ENCODE results near the gene CWC22.
"Not testable (repeated sequence)": the region's sequence is repeated elsewhere in the genome, so short reads cannot be mapped to it uniquely, and the experiment has no call there.

CWC22 gene

DNA sequence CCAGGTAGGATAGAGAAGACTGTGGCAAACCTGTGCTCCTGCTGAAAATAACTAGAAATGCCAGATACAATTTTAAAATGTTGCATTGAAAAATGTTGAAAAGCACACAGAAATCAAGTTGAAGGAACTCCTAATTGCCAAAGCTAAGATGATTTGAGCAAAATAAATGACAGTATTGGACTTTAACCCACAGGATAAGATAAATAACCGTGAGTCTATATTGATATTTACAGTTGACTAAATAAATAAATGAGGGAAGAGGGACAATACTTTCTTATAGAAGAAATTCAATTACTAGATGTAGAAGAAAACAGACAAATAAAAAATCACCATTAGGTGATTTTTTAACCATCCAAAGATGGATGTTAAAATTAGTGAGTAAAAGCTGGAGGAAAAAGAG is 59.0 kb downstream of the CWC22 start:
- no peak for DNase-seq

GRCh38 chr2:179946810-179947615 is 60.1 kb downstream of the CWC22 start:
- DNase-seq: no peak

DNA sequence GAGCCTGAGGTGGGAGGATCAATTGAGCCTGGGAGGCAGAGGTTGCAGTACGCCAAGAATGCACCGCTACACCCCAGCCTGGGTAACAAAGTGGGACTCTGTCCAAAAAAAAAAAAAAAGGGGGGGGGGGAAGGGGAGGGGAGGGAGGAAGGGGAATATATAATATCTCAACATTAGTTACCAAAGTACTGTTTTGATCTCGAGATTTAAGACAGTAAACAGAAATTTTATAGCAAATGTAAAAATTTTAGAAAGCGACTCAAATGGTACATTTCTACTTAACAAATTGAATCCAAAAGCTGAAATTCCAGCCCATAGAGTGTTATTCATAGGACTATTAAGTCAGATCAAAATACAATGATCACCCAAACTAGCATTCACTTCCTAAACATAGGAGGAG is 60.8 kb downstream of the CWC22 start:
- no peak for DNase-seq

GRCh38 chr2:179939259-179939658 is 67.8 kb downstream of the CWC22 start:
- no peak for DNase-seq

- no peak for DNase-seq
Observed at GRCh38 chr2:179938026-179938425, 69.1 kb downstream of the CWC22 start.

- no peak for DNase-seq
Observed at GRCh38 chr2:179936654-179937053, 70.4 kb downstream of the CWC22 start.

DNA sequence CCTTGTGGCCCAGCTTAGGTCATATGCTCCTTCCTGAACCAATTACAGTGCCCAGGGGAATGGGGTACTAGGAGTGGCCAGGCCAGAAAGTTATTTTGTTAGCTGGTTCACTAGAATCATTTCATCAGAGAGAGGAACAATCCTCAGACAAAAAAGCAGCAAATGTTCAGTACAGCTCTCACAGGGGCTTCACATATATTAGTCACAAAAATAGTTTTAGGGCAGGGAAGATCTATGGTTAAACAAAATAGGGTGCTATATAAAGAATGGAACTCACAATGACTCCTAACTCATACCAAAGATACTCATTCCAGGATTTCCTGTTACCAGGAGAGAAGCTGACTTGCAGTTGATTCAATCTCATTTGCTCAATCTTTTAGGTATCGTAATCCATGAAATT is 71.0 kb downstream of the CWC22 start:
- no peak for DNase-seq

- DNase-seq: no peak
Observed at GRCh38 chr2:179932786-179933185, 74.3 kb downstream of the CWC22 start.

- DNase-seq: no peak
Observed at GRCh38 chr2:179931502-179931901, 75.6 kb downstream of the CWC22 start.

- not testable (repeated sequence) for DNase-seq
Observed at GRCh38 chr2:179929997-179930396, 77.1 kb downstream of the CWC22 start.

- DNase-seq: no peak
Observed at GRCh38 chr2:179927041-179927440, 80.1 kb downstream of the CWC22 start.

- no peak for DNase-seq
Observed at GRCh38 chr2:179925713-179926112, 81.4 kb downstream of the CWC22 start.

DNA sequence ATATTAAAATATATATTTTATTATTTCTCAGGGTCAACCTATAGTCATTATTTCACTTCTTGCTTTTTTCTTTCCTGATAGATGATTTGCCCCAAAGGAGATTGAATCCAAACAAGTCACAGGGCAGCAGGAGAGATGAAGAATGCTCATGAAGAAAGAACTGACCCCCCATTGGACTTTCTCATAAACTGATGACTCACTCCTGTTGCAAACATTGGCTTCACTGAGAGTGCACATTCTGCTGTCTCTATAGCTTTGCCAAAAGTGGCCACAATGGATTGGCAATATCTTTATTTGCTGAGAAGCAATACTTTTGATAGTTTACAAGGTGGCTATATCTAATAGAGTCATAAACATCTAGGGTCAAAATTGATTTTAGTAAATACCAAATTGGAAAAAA is 89.8 kb downstream of the CWC22 start:
- no peak for DNase-seq

- no peak for DNase-seq
Observed at GRCh38 chr2:179915395-179915992, 91.6 kb downstream of the CWC22 start.

DNA sequence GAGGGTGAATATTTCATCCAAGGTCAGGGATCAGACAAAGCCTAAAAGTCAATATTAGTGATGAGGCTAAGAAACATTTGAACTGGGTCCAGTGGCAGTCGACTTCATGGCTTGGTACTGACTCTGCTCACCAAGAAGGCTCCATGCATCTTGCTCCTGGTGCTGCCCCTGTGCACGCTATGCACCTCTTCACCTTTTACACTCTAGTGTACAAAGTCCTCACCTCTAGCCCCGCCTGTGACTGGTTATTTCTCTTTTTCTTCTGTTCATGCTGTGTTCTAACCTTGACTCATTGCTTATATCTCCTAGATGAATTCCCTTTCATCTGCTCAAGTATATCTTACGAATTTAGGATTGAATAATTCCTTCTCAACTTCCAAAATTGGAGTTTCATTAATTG is 93.3 kb downstream of the CWC22 start:
- DNase-seq: no peak

DNA sequence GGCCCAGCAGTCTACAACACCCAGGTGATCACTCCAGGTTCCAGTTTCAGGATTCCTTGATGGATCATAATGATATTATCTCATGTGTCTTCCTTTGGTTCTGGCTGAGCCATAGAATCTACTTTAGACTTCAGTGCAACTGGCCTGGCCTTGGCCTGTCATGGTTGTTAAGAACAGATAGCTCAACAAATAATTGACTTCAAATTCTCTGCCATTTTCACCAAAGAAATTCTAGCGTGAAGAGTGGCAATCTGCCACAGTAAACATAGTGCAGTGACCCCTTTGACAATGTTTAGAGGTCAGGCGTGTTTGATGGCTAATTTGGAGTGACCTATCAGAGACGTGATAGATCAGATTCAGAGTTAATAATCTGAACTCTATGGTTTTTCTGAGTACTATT is 95.5 kb downstream of the CWC22 start:
- DNase-seq: no peak

DNA sequence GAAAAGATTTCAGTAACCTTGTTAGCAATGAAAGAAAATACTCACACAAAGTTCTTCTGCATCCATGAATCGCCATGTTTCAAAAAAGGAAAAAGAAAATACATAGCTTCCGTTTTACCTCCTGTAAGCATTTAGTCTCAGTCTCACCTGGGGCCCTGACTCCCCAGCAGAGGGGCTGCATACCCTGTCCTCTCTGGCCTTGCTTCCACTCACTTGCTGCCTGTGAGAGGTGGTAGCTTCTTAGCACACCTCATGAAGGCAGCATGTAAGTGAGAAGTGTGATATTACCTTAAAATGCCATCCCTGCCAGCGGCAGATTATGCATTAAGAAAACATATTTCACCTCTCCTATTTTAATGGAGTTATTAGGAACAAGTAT is 96.4 kb downstream of the CWC22 start:
- no peak for DNase-seq

GRCh38 chr2:179909845-179910734 is 97.0 kb downstream of the CWC22 start:
- no peak for DNase-seq

DNA sequence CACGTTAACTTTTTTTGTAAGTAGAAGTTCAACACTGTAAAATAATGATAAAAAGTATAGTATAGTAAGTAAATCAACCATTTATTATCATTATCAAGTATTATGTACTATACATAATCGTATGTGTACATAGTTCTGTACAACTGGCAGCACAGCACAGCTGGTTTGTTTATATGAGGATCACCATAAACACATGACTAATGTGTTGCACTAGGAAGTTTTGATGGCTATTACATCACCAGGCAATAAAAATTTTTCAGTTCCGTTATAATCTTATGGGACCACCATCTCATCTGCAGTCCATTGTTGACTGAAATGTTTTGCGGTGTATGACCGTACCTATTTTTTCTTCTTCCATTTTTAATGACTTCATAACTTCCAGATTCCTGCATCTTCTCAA is 106.4 kb downstream of the CWC22 start:
- no peak for DNase-seq

DNA sequence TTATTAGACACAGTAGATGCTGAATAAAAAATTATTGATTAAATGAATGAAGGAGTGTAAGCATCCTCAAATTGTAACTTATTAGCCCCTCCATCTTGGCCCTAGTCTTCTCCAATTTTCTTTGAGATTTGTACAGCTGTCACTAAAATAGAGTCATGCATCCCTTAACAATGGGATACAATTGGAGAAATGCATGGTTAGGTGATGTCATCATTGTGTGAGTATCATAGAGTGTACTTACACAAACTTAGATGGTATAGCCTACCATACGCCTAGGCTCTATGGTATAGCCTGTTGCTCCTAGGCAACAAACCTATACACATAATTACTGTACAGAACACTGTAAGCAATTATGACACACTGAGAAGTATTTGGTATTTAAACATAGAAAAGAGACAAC is 107.4 kb downstream of the CWC22 start:
- no peak for DNase-seq

DNA sequence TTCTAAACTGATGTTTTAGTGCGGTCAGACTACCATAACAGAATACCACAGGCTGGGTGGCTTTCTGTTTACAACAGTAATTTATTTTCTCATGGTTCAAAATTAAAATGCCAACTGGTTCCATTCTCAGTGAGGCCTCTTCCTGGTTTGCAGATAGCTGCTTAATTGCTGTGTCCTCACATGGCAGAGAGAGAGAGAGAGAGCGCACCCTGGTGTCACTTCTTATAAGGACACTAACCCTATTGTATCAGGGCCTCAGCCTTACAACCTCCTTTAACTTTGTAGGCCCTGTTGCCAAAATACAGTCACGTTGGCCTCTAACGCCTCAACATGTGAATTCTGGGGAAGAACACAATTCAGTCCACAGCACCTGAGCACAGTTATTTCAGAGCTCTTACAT is 108.2 kb downstream of the CWC22 start:
- DNase-seq: no peak

All from NCI-H2107 (cell line).